AG10803 (cell line): ENCODE results near the gene USP6.
A peak's percentile ranks its signal among the peaks of the same experiment; 100 is the strongest.
"Not testable (repeated sequence)": the region's sequence is repeated elsewhere in the genome, so short reads cannot be mapped to it uniquely, and the experiment has no call there.

Experiments used
- DNase-seq: peaks from one replicate; pipeline ENCODE4 v3.0.0; 2010; ENCODE audit warnings: low read depth
- H3K4me3 ChIP-seq: 2 replicates; pipeline ENCODE4 v1.5.1; 2011; ENCODE audit warnings: mild to moderate bottlenecking, low read length, control low read depth
- TF ChIP-seq, protein P1 (sequence below): conservative IDR thresholded peaks from 2 replicates; pipeline ENCODE4 v1.5.1; 2011; ENCODE audit warnings: mild to moderate bottlenecking, low read length, control low read depth, inconsistent platforms

USP6 gene

DNA sequence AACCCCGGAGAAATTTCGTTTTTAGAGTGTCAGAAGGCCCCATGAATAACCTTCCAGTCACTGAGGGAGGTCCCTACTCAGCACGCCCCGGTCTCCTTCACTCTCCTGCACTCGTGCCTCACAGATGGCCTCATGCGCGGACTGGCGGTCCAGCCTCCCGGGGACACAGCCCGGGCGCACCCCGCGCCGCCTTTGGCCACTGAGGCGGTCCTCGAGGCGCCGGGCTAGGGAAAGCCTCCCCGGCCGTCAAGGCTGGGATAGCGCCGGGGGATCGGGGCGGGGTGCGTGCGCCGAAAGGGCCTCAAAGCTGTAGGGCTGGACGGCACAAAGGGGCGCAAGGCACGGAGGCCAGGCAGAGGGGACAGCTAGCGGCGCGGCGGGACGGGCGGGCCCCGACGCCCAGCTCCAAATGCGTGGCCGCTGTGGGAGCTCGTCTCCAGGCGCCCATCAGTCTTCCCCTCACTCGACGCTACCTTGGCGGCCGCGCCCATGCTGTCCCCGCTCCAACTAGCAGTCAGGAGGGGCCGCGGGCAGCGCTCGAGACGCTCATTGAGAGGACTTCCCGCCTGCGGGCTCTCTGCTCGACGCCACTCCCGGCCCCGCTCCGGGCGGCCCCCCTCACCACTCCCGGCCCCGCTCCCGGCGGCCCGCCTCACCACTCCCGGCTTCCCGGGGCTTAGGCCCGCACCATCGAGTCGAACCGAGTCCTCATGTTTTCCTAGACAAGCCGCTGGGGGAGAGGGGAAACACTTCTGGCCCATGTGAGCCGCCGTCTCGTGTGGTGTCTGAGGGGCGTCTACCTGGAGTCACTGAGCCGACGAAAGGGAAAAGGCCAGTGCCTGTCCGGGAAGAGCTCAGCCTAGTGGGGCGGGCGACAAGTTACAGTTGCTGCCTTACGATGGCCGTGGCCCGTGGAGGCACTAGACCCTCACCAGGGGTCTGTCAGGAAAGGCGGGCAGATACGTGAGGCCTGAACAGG is at the start of gene USP6:
TSS of gene USP6 (plus strand) at position 360 of the 979 bp plus-strand sequence. CDS start 14,336 bp downstream, outside the sequence.
- no peak within 1 kb of the TSS for H3K4me3 ChIP-seq
- TF ChIP-seq, protein P1, sequence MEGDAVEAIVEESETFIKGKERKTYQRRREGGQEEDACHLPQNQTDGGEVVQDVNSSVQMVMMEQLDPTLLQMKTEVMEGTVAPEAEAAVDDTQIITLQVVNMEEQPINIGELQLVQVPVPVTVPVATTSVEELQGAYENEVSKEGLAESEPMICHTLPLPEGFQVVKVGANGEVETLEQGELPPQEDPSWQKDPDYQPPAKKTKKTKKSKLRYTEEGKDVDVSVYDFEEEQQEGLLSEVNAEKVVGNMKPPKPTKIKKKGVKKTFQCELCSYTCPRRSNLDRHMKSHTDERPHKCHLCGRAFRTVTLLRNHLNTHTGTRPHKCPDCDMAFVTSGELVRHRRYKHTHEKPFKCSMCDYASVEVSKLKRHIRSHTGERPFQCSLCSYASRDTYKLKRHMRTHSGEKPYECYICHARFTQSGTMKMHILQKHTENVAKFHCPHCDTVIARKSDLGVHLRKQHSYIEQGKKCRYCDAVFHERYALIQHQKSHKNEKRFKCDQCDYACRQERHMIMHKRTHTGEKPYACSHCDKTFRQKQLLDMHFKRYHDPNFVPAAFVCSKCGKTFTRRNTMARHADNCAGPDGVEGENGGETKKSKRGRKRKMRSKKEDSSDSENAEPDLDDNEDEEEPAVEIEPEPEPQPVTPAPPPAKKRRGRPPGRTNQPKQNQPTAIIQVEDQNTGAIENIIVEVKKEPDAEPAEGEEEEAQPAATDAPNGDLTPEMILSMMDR = no peak
- DNase-seq = no peak

DNA sequence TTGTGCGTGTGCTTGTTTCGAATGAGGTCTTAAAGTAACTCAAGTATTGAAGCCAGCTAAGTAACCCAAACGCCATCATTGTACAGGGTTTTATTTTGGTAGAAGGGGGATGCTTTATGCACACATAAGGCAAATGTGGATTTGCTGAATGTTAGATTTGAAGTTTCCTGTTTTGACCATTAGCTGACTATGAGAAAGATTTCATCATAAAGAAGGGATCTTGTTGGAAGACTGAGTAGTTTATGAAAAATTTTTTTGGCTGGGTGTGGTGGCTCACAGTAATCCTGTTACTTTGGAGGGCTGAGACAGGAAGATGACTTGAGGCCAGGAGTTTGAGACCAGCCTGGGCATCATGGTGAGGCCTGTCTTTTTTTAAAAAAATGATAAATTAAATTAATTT is 47.6 kb upstream of the USP6 start:
- H3K4me3 ChIP-seq = no peak overlapping the region
- DNase-seq = peak; percentile 14
- TF ChIP-seq, protein P1 = no peak

DNA sequence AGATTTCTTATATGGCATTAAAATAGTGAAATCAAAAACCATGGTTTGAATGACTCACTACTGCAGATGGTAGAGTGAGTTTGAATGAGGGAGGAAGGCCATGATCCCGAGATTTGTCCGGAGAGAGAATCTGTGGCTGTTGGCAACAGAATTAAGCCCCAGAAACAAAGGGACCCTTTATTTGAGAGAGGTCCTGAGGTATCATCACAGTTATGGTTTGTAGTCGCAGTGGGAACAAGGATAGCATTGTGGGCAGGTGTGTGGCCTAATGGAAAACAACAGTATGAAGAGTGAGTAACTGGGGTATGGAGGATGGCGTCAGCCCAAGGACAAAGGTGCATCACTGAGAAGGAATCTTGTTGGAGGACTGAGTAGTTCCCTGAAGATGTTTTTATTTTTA is 46.1 kb upstream of the USP6 start:
- TF ChIP-seq, protein P1 = no peak
- no peak for DNase-seq
- H3K4me3 ChIP-seq = no peak overlapping the region

DNA sequence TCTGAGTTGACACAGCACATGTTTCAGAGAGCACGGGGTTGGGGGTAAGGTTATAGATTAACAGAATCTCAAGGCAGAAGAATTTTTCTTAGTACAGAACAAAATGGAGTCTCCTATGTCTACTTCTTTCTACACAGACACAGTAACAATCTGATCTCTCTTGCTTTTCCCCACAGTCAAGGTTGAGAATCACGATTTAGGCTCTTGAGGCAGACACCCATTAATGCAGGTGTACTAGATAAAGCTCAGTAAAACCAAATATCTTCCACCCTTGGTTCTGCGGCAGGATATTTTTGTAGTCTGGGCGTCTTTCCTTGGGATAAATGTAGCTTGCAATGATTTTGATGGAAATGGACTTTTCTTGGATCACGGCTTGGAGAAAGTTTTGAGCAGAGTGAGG is 40.4 kb upstream of the USP6 start:
- not testable (repeated sequence) for DNase-seq, H3K4me3 ChIP-seq

DNA sequence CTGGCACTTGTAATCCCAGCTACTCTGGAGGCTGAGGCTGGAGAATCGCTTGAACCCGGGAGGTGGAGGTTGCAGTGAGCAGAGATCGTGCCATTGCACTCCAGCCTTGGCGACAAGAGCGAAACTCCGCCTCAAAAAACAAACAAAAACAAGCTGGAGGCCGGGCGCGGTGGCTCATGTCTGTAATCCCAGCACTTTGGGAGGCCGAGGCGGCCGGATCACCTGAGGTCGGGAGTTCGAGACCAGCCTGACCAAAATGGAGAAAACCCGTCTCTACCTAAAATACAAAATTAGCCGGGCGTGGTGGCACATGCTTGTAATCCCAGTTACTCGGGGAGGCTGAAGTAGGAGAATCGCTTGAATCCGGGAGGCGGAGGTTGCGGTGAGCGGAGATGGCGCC is 38.6 kb upstream of the USP6 start:
- not testable (repeated sequence) for H3K4me3 ChIP-seq, DNase-seq

DNA sequence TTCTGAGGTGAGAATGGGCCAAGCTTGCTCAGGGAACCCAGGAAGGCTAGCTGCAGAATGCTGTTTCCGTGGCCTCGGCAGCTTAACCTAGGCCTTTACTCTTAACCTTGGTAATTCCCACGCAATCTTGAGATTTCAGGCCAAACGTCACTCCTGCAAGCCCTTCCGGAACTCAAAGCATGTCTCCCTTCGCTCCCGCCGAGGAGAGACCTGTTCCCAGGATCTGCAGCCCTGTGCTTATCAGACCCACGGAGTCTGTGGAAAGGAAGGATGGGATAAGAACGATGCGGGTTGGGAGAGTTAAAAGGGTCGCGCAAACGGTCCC is 38.1 kb upstream of the USP6 start:
- no peak for DNase-seq
- H3K4me3 ChIP-seq = peak overlapping the region; percentile 84
- TF ChIP-seq, protein P1 = no peak

DNA sequence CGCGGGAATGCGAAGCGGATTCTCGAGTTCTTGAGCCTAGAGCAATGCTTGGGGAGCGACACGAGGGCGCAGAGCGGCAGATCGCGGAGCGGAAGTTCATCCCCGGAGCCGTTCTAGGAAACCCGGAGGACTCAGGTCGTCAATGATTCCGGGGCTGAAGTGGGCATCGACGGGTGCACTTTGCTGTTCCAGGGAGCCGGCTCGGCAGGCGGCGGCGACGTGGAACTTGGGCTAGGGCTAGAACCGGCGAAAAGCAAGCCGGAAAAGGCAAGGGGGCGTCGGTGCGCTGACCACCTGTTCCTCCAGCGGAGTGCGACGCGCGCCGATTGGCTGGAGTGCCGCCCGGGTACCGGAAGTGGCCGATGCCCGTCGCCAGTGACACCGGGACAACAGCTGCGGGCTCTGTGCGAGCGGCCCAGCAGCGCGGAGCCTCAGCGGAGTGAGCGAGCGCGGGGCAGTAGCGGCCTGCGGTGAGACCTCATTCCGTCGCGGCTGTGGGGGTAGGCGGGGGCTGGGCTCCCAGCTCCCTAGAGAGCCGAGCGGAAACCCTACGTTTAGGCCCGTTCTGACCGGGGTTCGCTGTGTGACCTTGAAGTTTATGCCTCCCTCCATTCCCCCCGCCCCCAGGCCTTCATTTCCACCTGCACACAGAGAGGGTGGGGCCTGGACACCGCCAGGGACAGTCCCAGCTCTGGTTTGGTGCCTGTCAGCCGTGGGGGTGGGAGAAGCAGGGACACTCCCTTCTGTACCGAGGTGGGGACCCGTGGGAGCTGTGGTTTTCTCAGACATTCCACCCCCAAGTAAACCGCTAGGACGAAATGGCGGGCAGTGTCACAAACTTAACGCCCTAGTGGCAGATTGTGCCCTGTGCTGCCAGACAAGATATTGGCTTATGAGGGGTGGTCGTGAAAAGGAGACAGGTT is 37.5 kb upstream of the USP6 start, which contains the start of gene ZFP3:
TSS of gene ZFP3 (plus strand) at position 362 of the 923 bp plus-strand sequence. CDS start 13,038 bp downstream, outside the sequence.
- H3K4me3 ChIP-seq = peak within 1 kb of the TSS; percentile 84
- TF ChIP-seq, protein P1 = peak; percentile 19
- DNase-seq = peak; percentile 92
